Immature natural killer cell (primary cell): ENCODE measurements around the gene STOX2. TPM values are rescaled to one million over a fixed set of nuclear protein-coding genes. Genes with fewer than 3 reads are reported as not detected.
A peak's percentile ranks its signal among the peaks of the same experiment; 100 is the strongest.

Experiments
- DNase-seq, 3 donors: peaks; one replicate each; pipeline ENCODE4 v3.0.0; 2022; ENCODE audit warnings: mixed read lengths in 1 of 3
- H3K27ac Mint-ChIP-seq, 6 donors: one replicate each; pipeline ENCODE4 v1.8.0; 2020; ENCODE audit warnings: mixed read lengths in 6 of 6, mild to moderate bottlenecking in 5 of 6, inconsistent platforms in 4 of 6, moderate library complexity in 3 of 6
- H3K27me3 Mint-ChIP-seq, 3 donors: one replicate each; pipeline ENCODE4 v1.8.0; 2020 to 2021; ENCODE audit warnings: low read depth in 3 of 3, mild to moderate bottlenecking in 3 of 3, mixed read lengths in 3 of 3, moderate library complexity in 3 of 3, inconsistent platforms in 1 of 3
- H3K36me3 Mint-ChIP-seq, 3 donors: one replicate each; pipeline ENCODE4 v1.8.0; 2020; ENCODE audit warnings: mixed read lengths in 3 of 3, inconsistent platforms in 2 of 3, mild to moderate bottlenecking in 2 of 3
- H3K4me1 Mint-ChIP-seq, 2 donors: one replicate each; pipeline ENCODE4 v1.8.0; 2020; ENCODE audit warnings: inconsistent platforms in 2 of 2, mild to moderate bottlenecking in 2 of 2, mixed read lengths in 2 of 2, moderate library complexity in 1 of 2
- H3K4me3 Mint-ChIP-seq, 5 donors: one replicate each; pipeline ENCODE4 v1.8.0; 2020; ENCODE audit warnings: mild to moderate bottlenecking in 5 of 5, mixed read lengths in 5 of 5, inconsistent platforms in 3 of 5, moderate library complexity in 3 of 5
- H3K9me3 Mint-ChIP-seq, 6 donors: one replicate each; pipeline ENCODE4 v1.8.0; 2020; ENCODE audit warnings: mild to moderate bottlenecking in 6 of 6, mixed read lengths in 6 of 6, inconsistent platforms in 4 of 6, moderate library complexity in 3 of 6
- polyA plus RNA-seq, 3 donors: library from polyadenylated mRNA; unstranded; fragments of 300-500 nt; fragmentation: Illumina TruSeq; gene quantifications; one replicate each; pipeline ENCODE4 v1.2.3, GENCODE V29; 2021

Gene STOX2, protein sequence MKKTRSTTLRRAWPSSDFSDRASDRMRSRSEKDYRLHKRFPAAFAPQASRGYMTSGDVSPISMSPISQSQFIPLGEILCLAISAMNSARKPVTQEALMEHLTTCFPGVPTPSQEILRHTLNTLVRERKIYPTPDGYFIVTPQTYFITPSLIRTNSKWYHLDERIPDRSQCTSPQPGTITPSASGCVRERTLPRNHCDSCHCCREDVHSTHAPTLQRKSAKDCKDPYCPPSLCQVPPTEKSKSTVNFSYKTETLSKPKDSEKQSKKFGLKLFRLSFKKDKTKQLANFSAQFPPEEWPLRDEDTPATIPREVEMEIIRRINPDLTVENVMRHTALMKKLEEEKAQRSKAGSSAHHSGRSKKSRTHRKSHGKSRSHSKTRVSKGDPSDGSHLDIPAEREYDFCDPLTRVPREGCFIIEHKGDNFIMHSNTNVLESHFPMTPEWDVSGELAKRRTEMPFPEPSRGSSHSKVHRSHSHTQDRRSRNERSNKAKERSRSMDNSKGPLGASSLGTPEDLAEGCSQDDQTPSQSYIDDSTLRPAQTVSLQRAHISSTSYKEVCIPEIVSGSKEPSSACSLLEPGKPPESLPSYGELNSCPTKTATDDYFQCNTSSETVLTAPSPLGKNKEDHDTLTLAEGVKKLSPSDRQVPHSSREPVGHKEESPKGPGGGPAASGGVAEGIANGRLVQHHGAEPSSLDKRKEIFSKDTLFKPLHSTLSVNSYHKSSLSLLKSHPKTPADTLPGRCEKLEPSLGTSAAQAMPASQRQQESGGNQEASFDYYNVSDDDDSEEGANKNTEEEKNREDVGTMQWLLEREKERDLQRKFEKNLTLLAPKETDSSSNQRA (N-terminal part only)
- polyA plus RNA-seq, result not detected

- no peak for DNase-seq
- Mint-ChIP-seq H3K4me1 (peaks cover 0 to 2% of the 10 kb centered on the region in 2 donors), H3K27me3 (peaks cover 12 to 27% (median 23%) of the 10 kb centered on the region in 3 donors), H3K36me3 (peaks cover 0 to 3% (median 0%) of the 10 kb centered on the region in 3 donors), H3K4me3 (peak within 1 kb of the TSS in 2 of 5 donors; percentile 33 to 64), H3K27ac (no peak within 1 kb of the TSS), H3K9me3 (peaks cover 0 to 9% (median 0%) of the 10 kb centered on the region in 6 donors)
Measured at GRCh38 chr4:183905081-183905592, at the start of gene STOX2. Gene STOX2, plus strand, starts transcription at chr4:183905307. Its CDS starts 1,484 bp downstream, at chr4:183906791.

DNA sequence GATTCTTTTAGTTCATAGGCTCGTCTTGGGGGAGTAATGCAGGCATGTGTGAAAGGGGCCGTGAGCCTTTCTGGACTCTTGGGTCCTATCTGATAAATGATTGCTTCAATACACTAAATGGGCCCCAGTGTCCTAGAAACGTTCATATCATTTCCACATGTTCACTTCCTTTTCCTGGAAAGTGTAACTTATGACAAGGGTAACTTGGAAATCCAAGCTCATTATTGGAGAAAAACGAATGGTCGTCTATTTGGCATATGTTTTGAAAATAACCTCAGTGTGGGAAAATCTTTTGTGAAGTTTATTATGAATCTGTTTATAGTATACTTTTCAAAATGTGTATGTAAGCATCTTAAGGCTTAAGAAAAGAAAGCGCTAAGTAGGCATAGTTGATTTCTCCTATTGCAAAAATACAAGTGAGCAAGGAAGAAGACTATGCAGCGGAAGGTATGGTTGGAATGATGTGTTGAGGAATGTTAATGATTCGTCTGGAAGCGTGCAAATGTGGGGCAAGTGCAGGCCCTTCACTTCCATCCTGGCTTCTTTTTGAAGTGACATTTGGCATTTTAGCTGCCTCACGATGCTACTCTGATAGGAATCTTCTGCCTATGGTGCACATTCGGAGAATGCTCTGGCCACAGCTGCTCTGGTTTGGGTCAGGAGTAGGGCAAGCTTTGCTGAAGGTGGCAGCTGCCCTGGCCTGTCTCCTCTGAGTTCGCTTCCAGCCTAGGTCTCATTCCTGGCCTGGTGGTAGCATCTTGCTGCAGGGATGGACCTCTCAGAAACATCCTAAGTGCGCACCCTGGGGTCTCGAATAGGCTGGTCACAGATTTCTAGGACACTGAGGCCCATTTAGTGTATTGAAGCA is 49.5 kb upstream of the STOX2 start:
- peaks cover 3 to 6% (median 5%) of the 10 kb centered on the region in 3 donors for H3K27me3 Mint-ChIP-seq
- H3K27ac Mint-ChIP-seq, result no peak overlapping the region
- H3K36me3 Mint-ChIP-seq, result no peaks in the 10 kb centered on the region
- no peak for DNase-seq
- no peak overlapping the region for H3K4me3 Mint-ChIP-seq
- H3K9me3 Mint-ChIP-seq, result peaks cover 0 to 3% (median 0%) of the 10 kb centered on the region in 6 donors
- no peaks in the 10 kb centered on the region for H3K4me1 Mint-ChIP-seq

GRCh38 chr4:183857040-183857439 is 48.1 kb upstream of the STOX2 start:
- peaks cover 3 to 7% (median 5%) of the 10 kb centered on the region in 3 donors for H3K27me3 Mint-ChIP-seq
- no peak for DNase-seq
- no peaks in the 10 kb centered on the region for H3K36me3 Mint-ChIP-seq
- H3K27ac Mint-ChIP-seq, result no peak overlapping the region
- H3K4me3 Mint-ChIP-seq, result no peak overlapping the region
- no peaks in the 10 kb centered on the region for H3K4me1 Mint-ChIP-seq
- H3K9me3 Mint-ChIP-seq, result peaks cover 0 to 3% (median 0%) of the 10 kb centered on the region in 6 donors

DNA sequence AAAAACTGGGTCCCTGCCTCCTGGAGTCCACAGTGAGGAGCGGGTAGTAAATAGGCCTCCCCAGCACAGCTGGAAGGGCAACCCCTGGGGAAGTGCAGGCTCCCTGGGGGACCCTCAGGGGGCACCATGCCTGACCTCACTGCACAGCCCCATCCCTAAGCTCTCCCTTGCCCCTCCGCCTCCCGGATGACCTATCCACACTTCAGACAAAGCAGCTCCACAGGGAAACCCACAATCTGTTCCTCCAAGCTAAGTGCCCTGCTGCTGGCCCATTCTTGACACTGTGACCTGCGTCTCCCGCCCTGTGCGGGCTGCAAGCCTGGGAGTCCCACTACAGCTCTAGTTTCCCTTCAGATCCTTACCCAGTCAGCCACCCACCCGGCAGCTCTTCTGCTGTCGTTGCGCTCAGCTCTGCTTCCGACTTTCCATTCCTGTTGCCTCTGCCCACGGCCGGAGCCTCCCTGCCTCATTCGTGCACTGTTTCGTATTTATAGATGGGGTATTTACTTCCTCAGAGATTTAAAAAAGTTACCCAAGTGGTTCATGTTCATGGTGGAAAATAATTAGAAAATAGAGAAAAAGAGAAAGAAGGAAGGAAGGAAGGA is 47.0 kb upstream of the STOX2 start:
- H3K27ac Mint-ChIP-seq, result no peak overlapping the region
- no peak for DNase-seq
- no peak overlapping the region for H3K4me3 Mint-ChIP-seq
- H3K9me3 Mint-ChIP-seq, result peaks cover 0 to 3% (median 0%) of the 10 kb centered on the region in 6 donors
- no peaks in the 10 kb centered on the region for H3K36me3 Mint-ChIP-seq
- H3K4me1 Mint-ChIP-seq, result no peaks in the 10 kb centered on the region
- H3K27me3 Mint-ChIP-seq, result peaks cover 4 to 7% (median 5%) of the 10 kb centered on the region in 3 donors

DNA sequence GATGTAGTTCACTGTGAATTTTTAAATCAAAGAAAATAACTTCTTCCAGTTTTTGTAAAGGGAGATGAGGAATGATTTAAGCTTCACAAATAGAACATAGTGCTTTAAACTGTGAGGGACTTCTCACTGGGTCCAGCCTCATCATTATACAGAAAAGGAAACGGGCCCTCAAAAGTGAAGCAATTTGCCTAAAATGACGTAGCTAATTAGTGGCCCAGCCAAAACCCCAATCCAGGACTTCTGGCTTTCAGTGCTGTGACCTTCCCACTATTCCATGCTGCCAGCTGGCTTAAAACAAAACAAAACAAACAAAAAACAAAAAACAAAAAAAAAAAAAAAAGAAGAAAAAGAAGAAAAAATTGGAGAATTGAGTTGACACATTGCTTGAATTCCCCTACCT is 45.0 kb upstream of the STOX2 start:
- Mint-ChIP-seq H3K4me1 (no peaks in the 10 kb centered on the region), H3K4me3 (no peak overlapping the region), H3K36me3 (no peaks in the 10 kb centered on the region), H3K27me3 (peaks cover 4 to 9% (median 5%) of the 10 kb centered on the region in 3 donors), H3K27ac (no peak overlapping the region), H3K9me3 (peaks cover 0 to 3% (median 0%) of the 10 kb centered on the region in 6 donors)
- no peak for DNase-seq

DNA sequence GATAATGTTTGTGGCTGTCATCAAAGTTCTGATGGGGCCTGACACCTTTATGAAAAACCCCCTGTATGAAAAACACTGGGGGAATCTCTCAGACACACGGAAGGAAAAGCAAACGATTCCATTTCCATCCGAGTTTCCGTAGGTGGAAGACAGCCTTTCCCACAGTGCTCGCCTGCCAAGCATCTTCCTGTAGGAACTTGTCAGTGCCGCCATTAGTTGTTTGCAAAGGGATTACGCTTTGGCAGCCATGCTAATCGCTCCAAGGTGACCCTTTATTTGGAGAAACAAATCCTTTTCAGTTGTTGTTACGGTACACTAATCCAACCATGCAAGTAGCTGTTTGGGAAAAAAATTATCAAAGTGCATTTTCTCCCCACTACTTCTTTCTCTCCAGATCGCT is 44.4 kb upstream of the STOX2 start:
- Mint-ChIP-seq H3K36me3 (no peaks in the 10 kb centered on the region), H3K27ac (no peak overlapping the region), H3K9me3 (peaks cover 0 to 3% (median 0%) of the 10 kb centered on the region in 6 donors), H3K4me1 (no peaks in the 10 kb centered on the region), H3K4me3 (no peak overlapping the region), H3K27me3 (peaks cover 4 to 9% (median 9%) of the 10 kb centered on the region in 3 donors)
- no peak for DNase-seq

DNA sequence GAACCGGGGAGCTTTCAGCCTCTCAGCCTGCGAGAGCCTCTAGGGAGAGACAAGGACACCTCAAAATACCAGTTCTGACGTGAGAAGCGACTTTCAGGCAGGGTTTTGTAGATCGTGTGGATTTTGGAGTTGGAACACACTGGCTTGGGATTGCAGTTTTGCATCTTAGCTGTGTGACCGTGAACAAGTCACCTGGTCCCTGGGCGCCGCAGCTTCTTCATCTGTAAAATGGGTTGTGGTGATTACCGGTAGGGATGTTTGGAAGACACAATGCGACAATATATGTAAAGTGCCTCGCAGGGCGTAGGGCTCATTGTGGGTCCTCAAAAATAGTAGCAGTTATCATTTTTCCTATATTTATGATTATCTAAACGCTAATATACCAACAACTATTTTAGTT is 43.7 kb upstream of the STOX2 start:
- no peaks in the 10 kb centered on the region for H3K36me3 Mint-ChIP-seq
- DNase-seq, result no peak
- H3K9me3 Mint-ChIP-seq, result peaks cover 0 to 3% (median 0%) of the 10 kb centered on the region in 6 donors
- peaks cover 4 to 9% (median 8%) of the 10 kb centered on the region in 3 donors for H3K27me3 Mint-ChIP-seq
- H3K4me1 Mint-ChIP-seq, result no peaks in the 10 kb centered on the region
- no peak overlapping the region for H3K4me3 Mint-ChIP-seq
- no peak overlapping the region for H3K27ac Mint-ChIP-seq

DNA sequence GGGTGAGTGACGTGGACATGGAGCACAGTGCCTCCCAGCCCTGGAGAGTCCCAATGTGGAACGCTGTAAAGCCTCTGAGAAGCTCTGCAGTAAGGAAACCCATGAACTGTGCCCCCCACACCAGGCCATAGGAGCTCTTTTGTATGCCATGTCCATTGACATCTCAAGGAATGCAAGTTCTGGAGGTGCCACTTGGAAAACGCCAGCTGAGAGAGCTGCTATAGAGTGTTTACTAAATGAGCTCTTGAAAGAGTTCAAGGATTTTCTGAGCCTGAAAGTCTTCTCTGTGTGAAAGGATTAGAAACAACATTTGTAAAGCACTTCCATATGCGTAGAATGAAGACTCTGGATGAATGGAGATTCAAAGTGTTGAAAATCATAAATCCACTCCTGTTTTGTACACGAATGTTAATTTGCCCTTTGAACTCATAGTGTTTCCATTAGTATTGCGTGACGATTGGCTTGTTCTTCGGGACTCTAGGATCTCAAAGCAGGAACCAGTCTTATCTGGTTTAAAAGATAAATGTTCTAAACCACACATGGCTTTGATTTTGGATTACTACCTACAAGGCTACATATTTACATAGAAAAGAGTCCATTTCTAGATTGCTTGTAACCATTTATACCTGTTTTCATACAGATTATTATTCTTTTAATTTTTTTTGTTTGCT is 41.8 kb upstream of the STOX2 start:
- DNase-seq, result no peak
- Mint-ChIP-seq H3K4me3 (no peak overlapping the region), H3K9me3 (no peaks in the 10 kb centered on the region), H3K4me1 (no peaks in the 10 kb centered on the region), H3K27me3 (peaks cover 2 to 8% (median 6%) of the 10 kb centered on the region in 3 donors), H3K36me3 (no peaks in the 10 kb centered on the region), H3K27ac (no peak overlapping the region)

DNA sequence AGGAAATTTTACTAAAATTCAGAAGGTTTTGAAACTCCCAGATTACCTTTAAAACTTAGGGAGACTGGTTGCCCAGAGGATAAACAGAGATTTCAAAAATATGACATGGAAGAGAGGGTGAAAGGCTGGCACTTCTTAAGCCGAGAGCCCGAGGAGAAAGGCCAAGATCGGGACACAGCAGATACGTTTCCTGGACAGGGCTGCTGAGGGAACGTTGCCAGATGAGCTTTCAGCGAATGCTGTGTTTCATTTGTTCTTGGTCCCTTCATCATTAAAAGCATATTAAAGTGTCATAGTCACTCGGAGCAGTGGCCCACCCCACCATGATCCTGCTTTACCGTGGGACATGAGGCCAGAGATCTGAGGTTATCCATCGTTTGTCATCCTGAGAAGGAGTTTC is 37.9 kb upstream of the STOX2 start:
- peaks cover 1 to 6% (median 2%) of the 10 kb centered on the region in 3 donors for H3K27me3 Mint-ChIP-seq
- H3K36me3 Mint-ChIP-seq, result no peaks in the 10 kb centered on the region
- no peak overlapping the region for H3K27ac Mint-ChIP-seq
- no peak overlapping the region for H3K4me3 Mint-ChIP-seq
- H3K9me3 Mint-ChIP-seq, result no peaks in the 10 kb centered on the region
- no peak for DNase-seq
- no peaks in the 10 kb centered on the region for H3K4me1 Mint-ChIP-seq

GRCh38 chr4:183870997-183871396 is 34.1 kb upstream of the STOX2 start:
- peaks cover 2 to 5% (median 3%) of the 10 kb centered on the region in 3 donors for H3K27me3 Mint-ChIP-seq
- no peak overlapping the region for H3K27ac Mint-ChIP-seq
- H3K4me1 Mint-ChIP-seq, result no peaks in the 10 kb centered on the region
- no peak overlapping the region for H3K4me3 Mint-ChIP-seq
- H3K9me3 Mint-ChIP-seq, result no peaks in the 10 kb centered on the region
- no peaks in the 10 kb centered on the region for H3K36me3 Mint-ChIP-seq
- no peak for DNase-seq

GRCh38 chr4:183871581-183871980 is 33.5 kb upstream of the STOX2 start:
- Mint-ChIP-seq H3K27me3 (peaks cover 2 to 5% (median 3%) of the 10 kb centered on the region in 3 donors), H3K27ac (no peak overlapping the region), H3K9me3 (no peaks in the 10 kb centered on the region), H3K4me3 (no peak overlapping the region), H3K4me1 (no peaks in the 10 kb centered on the region), H3K36me3 (no peaks in the 10 kb centered on the region)
- DNase-seq, result no peak

DNA sequence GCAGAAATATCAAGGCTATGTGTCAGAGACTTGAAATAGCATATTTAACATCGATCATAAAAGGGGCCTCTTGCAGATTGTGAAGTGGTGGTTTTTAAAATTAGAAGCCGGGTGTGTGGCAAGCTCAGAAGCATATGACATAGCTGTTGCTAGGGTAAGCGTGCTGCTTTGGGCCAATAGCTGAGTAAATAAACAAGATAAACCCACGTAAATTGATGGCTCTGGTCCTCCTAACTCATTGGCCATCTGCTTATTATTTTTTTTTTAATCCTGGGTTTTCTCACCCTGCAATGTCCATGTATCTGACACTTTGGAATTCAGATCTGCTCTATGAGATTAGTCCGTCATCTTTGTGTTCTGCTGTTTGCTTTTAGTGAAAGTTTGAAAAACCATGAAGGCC is 32.6 kb upstream of the STOX2 start:
- Mint-ChIP-seq H3K4me1 (no peaks in the 10 kb centered on the region), H3K36me3 (no peaks in the 10 kb centered on the region), H3K27me3 (peaks cover 2 to 4% (median 3%) of the 10 kb centered on the region in 3 donors), H3K27ac (no peak overlapping the region), H3K9me3 (no peaks in the 10 kb centered on the region), H3K4me3 (no peak overlapping the region)
- no peak for DNase-seq
